HCT116 (cell line): ENCODE measurements around the gene TM6SF1. TPM values are rescaled to one million over a fixed set of nuclear protein-coding genes. Genes with fewer than 3 reads are reported as not detected.

Experiments used
- ATAC-seq: fragments of 200-7000 bp; cut with Tn5 transposase; 2 replicates; pipeline ENCODE4 v1.9.1; 2020; ENCODE audit warnings: mild to moderate bottlenecking, moderate library complexity
- BruUV-seq: library from RNA; stranded (reverse); fragments of 400-500 nt; replicated peaks from 2 replicates; lab custom pipeline; 2021; lab: Mats Ljungman, UMichigan
- CTCF ChIA-PET: fragments of 300-600 bp; sonication (Branson Sonifier 250); formaldehyde crosslinking; loops from one replicate; lab custom pipeline; 2021; ENCODE audit warnings: antibody characterized with exemption; lab: Charles Lee
- POLR2A ChIA-PET: fragments of 300-600, 350-600 bp; sonication (Branson Sonifier 250); formaldehyde crosslinking; loops from one replicate; lab custom pipeline; 2021; ENCODE audit warnings: antibody characterized with exemption; lab: Charles Lee
- RAD21 ChIA-PET, 2 experiments: fragments of 300-600 bp; sonication (Branson Sonifier 250); formaldehyde crosslinking; loops; one replicate each; lab custom pipeline; 2023; ENCODE audit warnings: low total read pairs in 2 of 2; ENCODE audit not compliant: uncharacterized antibody in 2 of 2, unreplicated experiment in 2 of 2, low non-redundant PET in 1 of 2; lab: Charles Lee
- DNase-seq: peaks from one replicate; pipeline ENCODE4 v3.0.0-alpha.2; 2010; ENCODE audit warnings: low read depth, low spot score
- H2AFZ ChIP-seq: fragments of 200-600 bp; shearing (Covaris generic), sonication (generic); 2 replicates; pipeline ENCODE4 v1.6.1; 2017; ENCODE audit warnings: low read depth, mixed run types, mixed read lengths, antibody characterized with exemption, low read length; ENCODE audit not compliant: poor library complexity, severe bottlenecking
- H3K27ac ChIP-seq: 2 replicates; pipeline ENCODE4 v1.5.1; 2012; ENCODE audit warnings: low read depth, low read length
- H3K27me3 ChIP-seq: fragments of 200-600 bp; sonication (generic); 2 replicates; pipeline ENCODE4 v1.6.1; 2016; ENCODE audit warnings: mixed run types, low read length, mixed read lengths; ENCODE audit not compliant: insufficient read depth
- H3K36me3 ChIP-seq, 2 experiments: fragments of 200-500 bp in 1 of 2; fragments of 200-600 bp in 1 of 2; sonication (Bioruptor generic) in 1 of 2; sonication (generic) in 1 of 2; 2 replicates each; pipeline versions ENCODE4 v1.5.1 to v1.6.1; 2014 to 2016; ENCODE audit warnings: low read length in 2 of 2, inconsistent platforms in 1 of 2, mixed read lengths in 1 of 2, mixed run types in 1 of 2; ENCODE audit not compliant: insufficient read depth in 2 of 2, control insufficient read depth in 1 of 2
- H3K4me1 ChIP-seq, 2 experiments: fragments of 200-600 bp in 1 of 2; sonication (generic) in 1 of 2; 2 replicates each; pipeline versions ENCODE4 v1.5.1 to v1.6.1; 2012 to 2017; ENCODE audit warnings: low read length in 2 of 2, inconsistent platforms in 1 of 2, mild to moderate bottlenecking in 1 of 2, mixed read lengths in 1 of 2, mixed run types in 1 of 2, moderate library complexity in 1 of 2; ENCODE audit not compliant: insufficient read depth in 2 of 2, control insufficient read depth in 1 of 2
- H3K4me2 ChIP-seq: fragments of 200-600 bp; sonication (generic); 2 replicates; pipeline ENCODE4 v1.6.1; 2017; ENCODE audit warnings: mixed run types, low read length, mixed read lengths
- H3K4me3 ChIP-seq, 2 experiments: fragments of 200-600 bp in 1 of 2; sonication (generic) in 1 of 2; replicated peaks in 1 of 2; 2 replicates each; pipeline ENCODE4 v1.5.1; 2011 to 2016; ENCODE audit warnings: low read length in 2 of 2, control low read depth in 1 of 2, low read depth in 1 of 2, mild to moderate bottlenecking in 1 of 2, mixed read lengths in 1 of 2, mixed run types in 1 of 2
- H3K79me2 ChIP-seq: fragments of 200-600 bp; sonication (generic); 2 replicates; pipeline ENCODE4 v1.6.1; 2017; ENCODE audit warnings: mild to moderate bottlenecking, mixed run types, low read length, moderate library complexity, mixed read lengths; ENCODE audit not compliant: insufficient read depth
- H3K9ac ChIP-seq: fragments of 200-600 bp; sonication (generic); 2 replicates; pipeline ENCODE4 v1.6.1; 2016; ENCODE audit warnings: low read length, mixed read lengths
- H3K9me2 ChIP-seq: fragments of 200-600 bp; sonication (generic), shearing (Covaris generic); 2 replicates; pipeline ENCODE4 v1.6.1; 2017; ENCODE audit warnings: mixed run types, mild to moderate bottlenecking, moderate library complexity; ENCODE audit not compliant: insufficient read depth
- H3K9me3 ChIP-seq, 2 experiments: fragments of 200-500 bp in 1 of 2; fragments of 200-600 bp in 1 of 2; sonication (Bioruptor generic) in 1 of 2; sonication (generic) in 1 of 2; 2 replicates each; pipeline ENCODE4 v1.6.1; 2014 to 2017; ENCODE audit warnings: low read length in 2 of 2, mixed read lengths in 2 of 2, inconsistent platforms in 1 of 2, low read depth in 1 of 2, mild to moderate bottlenecking in 1 of 2, mixed run types in 1 of 2, moderate library complexity in 1 of 2; ENCODE audit not compliant: control insufficient read depth in 1 of 2, insufficient read depth in 1 of 2
- H4K20me1 ChIP-seq: fragments of 200-600 bp; sonication (generic), shearing (Covaris generic); 2 replicates; pipeline ENCODE4 v1.6.1; 2017; ENCODE audit warnings: mixed run types, mild to moderate bottlenecking, moderate library complexity; ENCODE audit not compliant: insufficient read depth
- ATF3 ChIP-seq: IDR thresholded peaks from 2 replicates; pipeline ENCODE4 v1.6.1; 2012
- CBX3 ChIP-seq: IDR thresholded peaks from 2 replicates; pipeline ENCODE4 v1.6.1; 2012; ENCODE audit warnings: low read depth
- CEBPB ChIP-seq: IDR thresholded peaks from 2 replicates; pipeline ENCODE4 v1.6.1; 2012; ENCODE audit warnings: low read depth
- CTCF ChIP-seq, 3 experiments: fragments of 200-600 bp in 1 of 3; sonication (generic) in 1 of 3; IDR thresholded peaks in 2 of 3; conservative IDR thresholded peaks in 1 of 3; 2 replicates each; pipeline ENCODE4 v1.5.1; 2012 to 2017; ENCODE audit warnings: low read depth in 2 of 3, low read length in 2 of 3, antibody characterized with exemption in 1 of 3, borderline replicate concordance in 1 of 3, control low read depth in 1 of 3, mild to moderate bottlenecking in 1 of 3, mixed read lengths in 1 of 3, mixed run types in 1 of 3, moderate library complexity in 1 of 3; ENCODE audit not compliant: insufficient read depth in 1 of 3
- EGR1 ChIP-seq: IDR thresholded peaks from 2 replicates; pipeline ENCODE4 v1.6.1; 2012; ENCODE audit warnings: low read depth
- EZH2phosphoT487 ChIP-seq: fragments of 200-600 bp; IDR thresholded peaks from 2 replicates; pipeline ENCODE4 v1.6.1; 2018; ENCODE audit warnings: antibody characterized with exemption, borderline replicate concordance
- JUND ChIP-seq: IDR thresholded peaks from 2 replicates; pipeline ENCODE4 v1.6.1; 2012
- MAX ChIP-seq: IDR thresholded peaks from 2 replicates; pipeline ENCODE4 v1.6.1; 2012
- SIN3A ChIP-seq: IDR thresholded peaks from 2 replicates; pipeline ENCODE4 v1.6.1; 2012; ENCODE audit warnings: low read depth
- SP1 ChIP-seq: IDR thresholded peaks from 2 replicates; pipeline ENCODE4 v1.6.1; 2012; ENCODE audit warnings: low read depth
- SRF ChIP-seq: IDR thresholded peaks from 2 replicates; pipeline ENCODE4 v1.6.1; 2012; ENCODE audit warnings: low read depth
- intact Hi-C: fragments of 100-400 bp; cut with micrococcal nuclease; formaldehyde crosslinking; loops from 2 replicates; pipeline ENCODE4 v1.10.0; 2022
- total RNA-seq: library from RNA; stranded (reverse); gene quantifications from one replicate; pipeline ENCODE4 v1.2.1, GENCODE V29; 2021; ENCODE audit not compliant: unreplicated experiment

Gene TM6SF1
- total RNA-seq, 1 experiment from 2014 or later, result not detected

GRCh38 chr15:83087576-83087975, 19.9 kb upstream of the TM6SF1 start:
- DNase-seq, result no peak
- CTCF ChIA-PET, result no interaction called here
- Histone ChIP-seq H3K27me3 (no peaks in the 10 kb centered on the region), H3K4me1 (no peaks in the 10 kb centered on the region), H3K36me3 (no peaks in the 10 kb centered on the region), H3K9me3 (no peaks in the 10 kb centered on the region), H2AFZ (no peak overlapping the region), H3K4me3 (no peak overlapping the region), H3K4me2 (no peak overlapping the region), H3K9ac (no peak overlapping the region), H4K20me1 (no peaks in the 10 kb centered on the region), H3K27ac (no peak overlapping the region), H3K9me2 (no peaks in the 10 kb centered on the region), H3K79me2 (no peaks in the 10 kb centered on the region)
- POLR2A ChIA-PET, result no interaction called here
- BruUV-seq, result no TSS peak
- ATAC-seq, result no peak
- intact Hi-C loops, result no loop called here
- RAD21 ChIA-PET, result no interaction called here
- TF ChIP-seq SP1 (no peak), ATF3 (no peak), SRF (no peak), CBX3 (no peak), SIN3A (no peak), CEBPB (no peak), EZH2phosphoT487 (no peak), MAX (no peak), EGR1 (no peak), JUND (no peak), CTCF (IDR thresholded peaks at IDR 0.05 in 2 of 3, conservative IDR thresholded peaks at IDR 0.05 in 1 of 3; ENCODE audit: borderline replicate concordance in 1 of 3, insufficient read depth in 1 of 3, low read depth in 2 of 3, low read length in 2 of 3) (no peak)
